Panc1 (cell line): ENCODE results near the gene CEL.

Experiments used
- POLR2AphosphoS5 ChIP-seq: IDR thresholded peaks from 2 replicates; pipeline ENCODE4 v1.6.1; 2012; ENCODE audit warnings: mild to moderate bottlenecking, low read depth, low read length, moderate library complexity
- TCF7L2 ChIP-seq: IDR thresholded peaks from 2 replicates; pipeline ENCODE4 v1.6.1; 2011; ENCODE audit warnings: mild to moderate bottlenecking, low read depth, low read length, inconsistent platforms
- TF ChIP-seq, protein P1 (sequence below): fragments of 450-650 bp; IDR thresholded peaks from 2 replicates; pipeline ENCODE4 v1.5.1; 2017; ENCODE audit warnings: mild to moderate bottlenecking
- TF ChIP-seq, protein P2 (sequence below), 2 experiments: IDR thresholded peaks; 2 replicates each; pipeline ENCODE4 v1.6.1; 2011 to 2012; ENCODE audit warnings: low read depth in 2 of 2, control low read depth in 1 of 2, low read length in 1 of 2, mild to moderate bottlenecking in 1 of 2, moderate library complexity in 1 of 2; ENCODE audit not compliant: insufficient read depth in 1 of 2

- TF ChIP-seq POLR2AphosphoS5 (no peak), TCF7L2 (no peak)
- TF ChIP-seq, protein P1, sequence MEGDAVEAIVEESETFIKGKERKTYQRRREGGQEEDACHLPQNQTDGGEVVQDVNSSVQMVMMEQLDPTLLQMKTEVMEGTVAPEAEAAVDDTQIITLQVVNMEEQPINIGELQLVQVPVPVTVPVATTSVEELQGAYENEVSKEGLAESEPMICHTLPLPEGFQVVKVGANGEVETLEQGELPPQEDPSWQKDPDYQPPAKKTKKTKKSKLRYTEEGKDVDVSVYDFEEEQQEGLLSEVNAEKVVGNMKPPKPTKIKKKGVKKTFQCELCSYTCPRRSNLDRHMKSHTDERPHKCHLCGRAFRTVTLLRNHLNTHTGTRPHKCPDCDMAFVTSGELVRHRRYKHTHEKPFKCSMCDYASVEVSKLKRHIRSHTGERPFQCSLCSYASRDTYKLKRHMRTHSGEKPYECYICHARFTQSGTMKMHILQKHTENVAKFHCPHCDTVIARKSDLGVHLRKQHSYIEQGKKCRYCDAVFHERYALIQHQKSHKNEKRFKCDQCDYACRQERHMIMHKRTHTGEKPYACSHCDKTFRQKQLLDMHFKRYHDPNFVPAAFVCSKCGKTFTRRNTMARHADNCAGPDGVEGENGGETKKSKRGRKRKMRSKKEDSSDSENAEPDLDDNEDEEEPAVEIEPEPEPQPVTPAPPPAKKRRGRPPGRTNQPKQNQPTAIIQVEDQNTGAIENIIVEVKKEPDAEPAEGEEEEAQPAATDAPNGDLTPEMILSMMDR: no peak
- TF ChIP-seq, protein P2, sequence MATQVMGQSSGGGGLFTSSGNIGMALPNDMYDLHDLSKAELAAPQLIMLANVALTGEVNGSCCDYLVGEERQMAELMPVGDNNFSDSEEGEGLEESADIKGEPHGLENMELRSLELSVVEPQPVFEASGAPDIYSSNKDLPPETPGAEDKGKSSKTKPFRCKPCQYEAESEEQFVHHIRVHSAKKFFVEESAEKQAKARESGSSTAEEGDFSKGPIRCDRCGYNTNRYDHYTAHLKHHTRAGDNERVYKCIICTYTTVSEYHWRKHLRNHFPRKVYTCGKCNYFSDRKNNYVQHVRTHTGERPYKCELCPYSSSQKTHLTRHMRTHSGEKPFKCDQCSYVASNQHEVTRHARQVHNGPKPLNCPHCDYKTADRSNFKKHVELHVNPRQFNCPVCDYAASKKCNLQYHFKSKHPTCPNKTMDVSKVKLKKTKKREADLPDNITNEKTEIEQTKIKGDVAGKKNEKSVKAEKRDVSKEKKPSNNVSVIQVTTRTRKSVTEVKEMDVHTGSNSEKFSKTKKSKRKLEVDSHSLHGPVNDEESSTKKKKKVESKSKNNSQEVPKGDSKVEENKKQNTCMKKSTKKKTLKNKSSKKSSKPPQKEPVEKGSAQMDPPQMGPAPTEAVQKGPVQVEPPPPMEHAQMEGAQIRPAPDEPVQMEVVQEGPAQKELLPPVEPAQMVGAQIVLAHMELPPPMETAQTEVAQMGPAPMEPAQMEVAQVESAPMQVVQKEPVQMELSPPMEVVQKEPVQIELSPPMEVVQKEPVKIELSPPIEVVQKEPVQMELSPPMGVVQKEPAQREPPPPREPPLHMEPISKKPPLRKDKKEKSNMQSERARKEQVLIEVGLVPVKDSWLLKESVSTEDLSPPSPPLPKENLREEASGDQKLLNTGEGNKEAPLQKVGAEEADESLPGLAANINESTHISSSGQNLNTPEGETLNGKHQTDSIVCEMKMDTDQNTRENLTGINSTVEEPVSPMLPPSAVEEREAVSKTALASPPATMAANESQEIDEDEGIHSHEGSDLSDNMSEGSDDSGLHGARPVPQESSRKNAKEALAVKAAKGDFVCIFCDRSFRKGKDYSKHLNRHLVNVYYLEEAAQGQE (IDR thresholded peaks at IDR 0.05; ENCODE audit: insufficient read depth in 1 of 2, low read depth in 2 of 2, low read length in 1 of 2): no peak
Observed at GRCh38 chr9:133057553-133057952, 4.2 kb upstream of the CEL start.
